ENCODE results near the gene MYBPC1. TPM values are rescaled to one million over a fixed set of nuclear protein-coding genes. Genes with fewer than 3 reads are reported as not detected.
"Not testable (repeated sequence)": the region's sequence is repeated elsewhere in the genome, so short reads cannot be mapped to it uniquely, and the experiment has no call there.

MYBPC1 gene
- total RNA-seq, 6 donors from 2014 or later, result 6.3 TPM; not detected in 5

DNA sequence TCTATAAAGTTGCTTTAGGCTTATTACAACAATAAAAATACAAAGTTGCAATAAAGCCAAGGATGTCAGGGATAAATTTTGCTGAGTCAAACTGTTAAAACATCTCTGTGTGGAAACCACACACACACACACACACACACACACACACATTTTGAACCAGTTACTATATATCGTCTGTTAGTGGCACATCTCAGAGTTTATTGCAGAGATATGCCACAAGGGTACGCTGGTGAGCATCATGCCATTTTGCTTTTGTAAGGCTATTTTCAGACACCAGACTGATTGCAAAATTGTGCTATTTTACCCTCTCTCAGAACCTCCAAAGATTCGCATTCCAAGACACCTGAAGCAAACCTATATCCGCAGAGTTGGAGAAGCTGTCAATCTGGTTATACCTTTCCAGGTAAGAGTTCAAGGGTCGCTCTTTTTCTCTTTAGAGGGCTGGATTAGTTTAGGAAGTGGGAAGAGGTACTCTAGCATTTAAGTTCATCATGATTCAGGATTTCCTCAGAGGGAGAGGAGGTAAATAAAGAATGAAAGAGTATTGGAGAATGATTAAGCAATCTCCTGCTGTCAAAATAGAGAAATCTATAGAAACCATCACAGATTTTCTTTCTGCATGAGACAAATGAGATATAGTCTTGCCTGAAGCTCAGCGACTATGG, 75.4 kb downstream of the MYBPC1 start:
- Histone ChIP-seq H3K27ac (peak overlapping the region in 1 of 4 donors; percentile 6), H3K27me3 (no peaks in the 10 kb centered on the region), H3K4me3 (no peak overlapping the region), H3K36me3 (no peaks in the 10 kb centered on the region), H3K9me3 (no peaks in the 10 kb centered on the region), H3K4me1 (peaks cover 0 to 4% (median 2%) of the 10 kb centered on the region in 4 donors)
- TF ChIP-seq POLR2AphosphoS5 (IDR thresholded peaks at IDR 0.05) (no peak), POLR2A (IDR thresholded peaks at IDR 0.05) (no peak), EP300 (IDR thresholded peaks at IDR 0.05) (no peak), CTCF (IDR thresholded peaks at IDR 0.05) (peak; percentile 23 to 77 (median 73))
- ATAC-seq (ENCODE audit: low FRiP score in 2 of 2) (peak; percentile 84 to 87), DNase-seq (peak in 1 of 2 donors; percentile 62)
- WGBS, 2 donors, result 45 to 53% methylated on average over 6 of the region's 6 CpGs

DNA sequence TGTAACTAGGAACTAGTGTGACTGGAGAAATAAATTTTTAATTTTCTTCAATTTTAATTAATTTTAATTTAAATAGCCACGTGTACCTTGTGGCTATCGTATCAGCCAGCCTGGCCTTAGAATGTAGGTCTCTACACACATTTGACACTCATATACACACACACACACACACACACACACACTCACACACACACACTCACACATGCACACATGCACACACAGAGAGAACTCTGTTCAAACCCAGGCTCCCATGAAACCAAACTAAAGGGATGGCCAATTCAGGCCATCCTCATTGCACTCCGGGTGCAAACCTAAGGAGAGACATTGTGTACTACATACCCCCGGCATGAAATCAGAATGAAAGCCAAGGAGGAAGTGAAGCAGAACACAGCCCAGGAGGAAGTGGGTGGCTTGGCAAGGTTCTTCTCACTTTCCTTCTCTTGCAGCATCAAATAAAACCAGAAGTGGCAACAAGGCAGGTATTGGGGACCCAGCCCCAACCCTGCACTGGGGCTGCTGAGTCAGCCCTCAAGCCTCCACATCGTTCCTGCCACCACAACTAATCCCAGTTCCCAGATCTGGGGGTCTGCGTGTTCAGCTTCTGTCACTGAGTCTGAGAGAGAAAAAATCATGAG, 76.5 kb downstream of the MYBPC1 start:
- ATAC-seq (ENCODE audit: low FRiP score in 2 of 2) (peak; percentile 77 to 82), DNase-seq (peak in 1 of 2 donors; percentile 56)
- Histone ChIP-seq H3K27me3 (no peaks in the 10 kb centered on the region), H3K27ac (peak overlapping the region; percentile 2 to 63 (median 27)), H3K9me3 (no peaks in the 10 kb centered on the region), H3K4me3 (no peak overlapping the region), H3K36me3 (no peaks in the 10 kb centered on the region), H3K4me1 (peaks cover 0 to 4% (median 2%) of the 10 kb centered on the region in 4 donors)
- 45 to 60% methylated on average over 6 of the region's 6 CpGs for WGBS, 2 donors
- TF ChIP-seq EP300 (IDR thresholded peaks at IDR 0.05), result no peak
- no peak for TF ChIP-seq POLR2A (IDR thresholded peaks at IDR 0.05)
- TF ChIP-seq POLR2AphosphoS5 (IDR thresholded peaks at IDR 0.05), result no peak
- no peak for TF ChIP-seq CTCF (IDR thresholded peaks at IDR 0.05)

DNA sequence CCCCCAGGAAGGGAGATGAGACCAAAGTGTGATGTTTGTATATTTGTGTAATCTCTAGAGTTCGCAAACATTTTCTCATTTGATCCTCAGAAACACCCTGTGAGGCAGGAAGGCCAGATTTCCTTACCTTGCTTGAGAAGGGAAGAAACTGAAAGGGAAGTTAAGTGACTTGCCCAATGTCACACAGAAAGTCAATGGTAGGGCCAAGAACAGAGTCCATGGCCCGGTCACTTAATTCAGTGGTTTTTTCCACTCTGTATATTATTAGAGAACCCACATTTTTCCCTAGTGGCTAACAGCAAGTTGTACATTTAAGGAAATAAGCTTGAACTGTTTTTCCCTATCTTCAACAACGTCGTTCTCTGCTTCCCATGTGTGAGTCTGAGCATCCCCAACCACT, 77.1 kb downstream of the MYBPC1 start:
- no peak overlapping the region for H3K4me3 ChIP-seq
- H3K27me3 ChIP-seq, result no peaks in the 10 kb centered on the region
- H3K36me3 ChIP-seq, result no peaks in the 10 kb centered on the region
- 72 to 79% methylated on average over 4 of the region's 4 CpGs for WGBS, 2 donors
- H3K27ac ChIP-seq, result peak overlapping the region; percentile 2 to 63 (median 27)
- TF ChIP-seq POLR2AphosphoS5 (IDR thresholded peaks at IDR 0.05) (no peak), POLR2A (IDR thresholded peaks at IDR 0.05) (no peak), CTCF (IDR thresholded peaks at IDR 0.05) (no peak), EP300 (IDR thresholded peaks at IDR 0.05) (no peak)
- H3K9me3 ChIP-seq, result no peaks in the 10 kb centered on the region
- DNase-seq (no peak), ATAC-seq (ENCODE audit: low FRiP score in 2 of 2) (peak; percentile 28 to 56)
- H3K4me1 ChIP-seq, result peaks cover 0 to 4% (median 2%) of the 10 kb centered on the region in 4 donors

- Histone ChIP-seq H3K27me3 (no peaks in the 10 kb centered on the region), H3K9me3 (no peaks in the 10 kb centered on the region), H3K4me3 (no peak overlapping the region), H3K4me1 (no peaks in the 10 kb centered on the region), H3K27ac (no peak overlapping the region), H3K36me3 (no peaks in the 10 kb centered on the region)
- TF ChIP-seq EP300 (IDR thresholded peaks at IDR 0.05) (no peak), POLR2A (IDR thresholded peaks at IDR 0.05) (no peak), POLR2AphosphoS5 (IDR thresholded peaks at IDR 0.05) (no peak), CTCF (IDR thresholded peaks at IDR 0.05) (no peak)
- ATAC-seq (ENCODE audit: low FRiP score in 2 of 2), result no peak
- WGBS, 2 donors, result 87 to 89% methylated on average over 2 of the region's 2 CpGs
- DNase-seq, result no peak
Observed at GRCh38 chr12:101675555-101675954, 80.8 kb downstream of the MYBPC1 start.

- H3K27me3 ChIP-seq; H3K9me3 ChIP-seq; H3K4me1 ChIP-seq; H3K4me3 ChIP-seq; DNase-seq; ATAC-seq (ENCODE audit: low FRiP score in 2 of 2); H3K27ac ChIP-seq; H3K36me3 ChIP-seq: not testable (repeated sequence)
- 58 to 62% methylated on average over 3 of the region's 3 CpGs for WGBS, 2 donors
Observed at GRCh38 chr12:101676497-101676896, 81.7 kb downstream of the MYBPC1 start.

All from upper lobe of left lung (tissue), 6 donors.